Inferior parietal cortex (tissue), 1 donor: ENCODE results near the gene DLX2.

Experiments
- DNase-seq: peaks from one replicate; pipeline ENCODE4 v3.0.0-alpha.2; 2016; ENCODE audit errors: extremely low spot score

Gene DLX2

GRCh38 chr2:172107690-172108586 lies 5.2 kb upstream of the DLX2 start:
- DNase-seq, result no peak

GRCh38 chr2:172106108-172106961 lies 3.6 kb upstream of the DLX2 start:
- no peak for DNase-seq

- DNase-seq, result no peak
Measured at GRCh38 chr2:172105471-172106107, 2.9 kb upstream of the DLX2 start.

GRCh38 chr2:172103471-172104272 lies 972 bp upstream of the DLX2 start:
- no peak for DNase-seq

GRCh38 chr2:172101821-172102390 lies 794 bp downstream of the DLX2 start:
- no peak for DNase-seq

GRCh38 chr2:172100935-172101820 lies 1.5 kb downstream of the DLX2 start:
- DNase-seq, result no peak

- DNase-seq, result no peak
Measured at GRCh38 chr2:172100080-172100934, 2.4 kb downstream of the DLX2 start.

- DNase-seq, result no peak
Measured at GRCh38 chr2:172099472-172100079, 3.1 kb downstream of the DLX2 start.

GRCh38 chr2:172098650-172099471 lies 3.8 kb downstream of the DLX2 start:
- DNase-seq, result no peak

- DNase-seq, result no peak
Measured at GRCh38 chr2:172098287-172098649, 4.4 kb downstream of the DLX2 start.

GRCh38 chr2:172097557-172098131 lies 5.1 kb downstream of the DLX2 start:
- no peak for DNase-seq

GRCh38 chr2:172096626-172097547 lies 5.8 kb downstream of the DLX2 start:
- no peak for DNase-seq

- no peak for DNase-seq
Measured at GRCh38 chr2:172095905-172096625, 6.6 kb downstream of the DLX2 start.

GRCh38 chr2:172095146-172095904 lies 7.4 kb downstream of the DLX2 start:
- DNase-seq, result no peak
